ENCODE data around the gene POLR1A.

Gene POLR1A

GRCh38 chr2:86038291-86039081 lies 67.2 kb downstream of the POLR1A start:
- DNase-seq (ENCODE audit: low read depth in 1 of 2, low spot score in 1 of 2) = peak in 1 of 2 donors; percentile 64

- DNase-seq (ENCODE audit: low read depth in 1 of 2, low spot score in 1 of 2) = no peak
These were observed 67.9 kb downstream of the POLR1A start for GRCh38 chr2:86037795-86038192.

- DNase-seq (ENCODE audit: low read depth in 1 of 2, low spot score in 1 of 2) = no peak
These were observed 68.4 kb downstream of the POLR1A start for GRCh38 chr2:86037141-86037794.

- no peak for DNase-seq (ENCODE audit: low read depth in 1 of 2, low spot score in 1 of 2)
These were observed 69.0 kb downstream of the POLR1A start for GRCh38 chr2:86036669-86037138.

- no peak for DNase-seq (ENCODE audit: low read depth in 1 of 2, low spot score in 1 of 2)
These were observed 69.6 kb downstream of the POLR1A start for GRCh38 chr2:86035883-86036668.

GRCh38 chr2:86035376-86035882 lies 70.3 kb downstream of the POLR1A start:
- no peak for DNase-seq (ENCODE audit: low read depth in 1 of 2, low spot score in 1 of 2)

- no peak for DNase-seq (ENCODE audit: low read depth in 1 of 2, low spot score in 1 of 2)
These were observed 71.7 kb downstream of the POLR1A start for GRCh38 chr2:86033751-86034692.

GRCh38 chr2:86032861-86033595 lies 72.7 kb downstream of the POLR1A start:
- DNase-seq (ENCODE audit: low read depth in 1 of 2, low spot score in 1 of 2) = no peak

GRCh38 chr2:86031606-86032005 lies 74.1 kb downstream of the POLR1A start:
- DNase-seq (ENCODE audit: low read depth in 1 of 2, low spot score in 1 of 2) = no peak

GRCh38 chr2:86031151-86031550 lies 74.5 kb downstream of the POLR1A start:
- no peak for DNase-seq (ENCODE audit: low read depth in 1 of 2, low spot score in 1 of 2)

- no peak for DNase-seq (ENCODE audit: low read depth in 1 of 2, low spot score in 1 of 2)
These were observed 75.8 kb downstream of the POLR1A start for GRCh38 chr2:86029873-86030272.

GRCh38 chr2:86028766-86029381 lies 76.8 kb downstream of the POLR1A start:
- no peak for DNase-seq (ENCODE audit: low read depth in 1 of 2, low spot score in 1 of 2)

GRCh38 chr2:86027922-86028765 lies 77.5 kb downstream of the POLR1A start:
- no peak for DNase-seq (ENCODE audit: low read depth in 1 of 2, low spot score in 1 of 2)

GRCh38 chr2:86027196-86027921 lies 78.3 kb downstream of the POLR1A start:
- DNase-seq (ENCODE audit: low read depth in 1 of 2, low spot score in 1 of 2) = no peak

- DNase-seq (ENCODE audit: low read depth in 1 of 2, low spot score in 1 of 2) = no peak
These were observed 79.0 kb downstream of the POLR1A start for GRCh38 chr2:86026744-86027065.

GRCh38 chr2:86025976-86026743 lies 79.5 kb downstream of the POLR1A start:
- no peak for DNase-seq (ENCODE audit: low read depth in 1 of 2, low spot score in 1 of 2)

- no peak for DNase-seq (ENCODE audit: low read depth in 1 of 2, low spot score in 1 of 2)
These were observed 80.4 kb downstream of the POLR1A start for GRCh38 chr2:86025229-86025820.

All from activated CD4-positive, alpha-beta T cell treated with anti-CD3 and anti-CD28 coated beads, Interleukin-2, amount 50 U/mL, for 24 hours (primary cell).